Chondrocyte (in vitro differentiated cells): ENCODE results near the gene NCOA1. TPM values are rescaled to one million over a fixed set of nuclear protein-coding genes. Genes with fewer than 3 reads are reported as not detected.
A peak's percentile ranks its signal among the peaks of the same experiment; 100 is the strongest.

Experiments
- DNase-seq: peaks from one replicate; pipeline ENCODE4 v3.0.0; 2021; ENCODE audit warnings: mixed read lengths, low spot score
- H3K27ac Mint-ChIP-seq: one replicate; pipeline ENCODE4 v1.8.0; 2021; ENCODE audit warnings: mild to moderate bottlenecking, moderate library complexity, mixed read lengths; ENCODE audit not compliant: unreplicated experiment
- H3K27me3 Mint-ChIP-seq: 2 replicates; pipeline ENCODE4 v1.8.0; 2021; ENCODE audit warnings: low read depth, mixed read lengths
- H3K36me3 Mint-ChIP-seq: 2 replicates; pipeline ENCODE4 v1.8.0; 2021; ENCODE audit warnings: low read depth, mixed read lengths
- H3K4me1 Mint-ChIP-seq: 2 replicates; pipeline ENCODE4 v1.8.0; 2021; ENCODE audit warnings: low read depth, mild to moderate bottlenecking, mixed read lengths
- H3K4me3 Mint-ChIP-seq: one replicate; pipeline ENCODE4 v1.8.0; 2021; ENCODE audit warnings: mild to moderate bottlenecking, moderate library complexity, mixed read lengths; ENCODE audit not compliant: unreplicated experiment
- H3K9me3 Mint-ChIP-seq: 2 replicates; pipeline ENCODE4 v1.8.0; 2021; ENCODE audit warnings: low read depth, mixed read lengths
- CTCF ChIP-seq: fragments of 200-600 bp; sonication (generic); IDR thresholded peaks from 2 replicates; pipeline ENCODE4 v1.5.0; 2021; ENCODE audit warnings: antibody characterized with exemption, mild to moderate bottlenecking, moderate library complexity
- total RNA-seq: library from RNA; stranded (reverse); gene quantifications from 3 replicates; pipeline ENCODE4 v1.2.1, GENCODE V29; 2021

The NCOA1 gene
- total RNA-seq, 1 donor from 2014 or later = 20.3 TPM

GRCh38 chr2:24613154-24613814 lies 122.2 kb downstream of the NCOA1 start:
- H3K9me3 Mint-ChIP-seq = peaks cover 24% of the 10 kb centered on the region
- peaks cover 9% of the 10 kb centered on the region for H3K36me3 Mint-ChIP-seq
- no peak overlapping the region for H3K27ac Mint-ChIP-seq
- H3K4me1 Mint-ChIP-seq = peaks cover 9% of the 10 kb centered on the region
- no peaks in the 10 kb centered on the region for H3K27me3 Mint-ChIP-seq
- TF ChIP-seq CTCF = peak; percentile 32
- no peak for DNase-seq
- no peak overlapping the region for H3K4me3 Mint-ChIP-seq

- Mint-ChIP-seq H3K4me1 (peaks cover 6% of the 10 kb centered on the region), H3K4me3 (no peak overlapping the region), H3K27ac (no peak overlapping the region), H3K9me3 (peaks cover 16% of the 10 kb centered on the region), H3K36me3 (peaks cover 7% of the 10 kb centered on the region), H3K27me3 (no peaks in the 10 kb centered on the region)
- DNase-seq = no peak
- no peak for TF ChIP-seq CTCF
These were observed 125.6 kb downstream of the NCOA1 start for GRCh38 chr2:24616616-24617015.

GRCh38 chr2:24617424-24617823 lies 126.4 kb downstream of the NCOA1 start:
- H3K4me3 Mint-ChIP-seq = no peak overlapping the region
- DNase-seq = no peak

GRCh38 chr2:24618144-24618543 lies 127.1 kb downstream of the NCOA1 start:
- H3K9me3 Mint-ChIP-seq = peaks cover under 1% of the 10 kb centered on the region
- peaks cover under 1% of the 10 kb centered on the region for H3K36me3 Mint-ChIP-seq
- DNase-seq = no peak
- H3K27me3 Mint-ChIP-seq = no peaks in the 10 kb centered on the region
- no peak for TF ChIP-seq CTCF
- no peak overlapping the region for H3K4me3 Mint-ChIP-seq
- H3K4me1 Mint-ChIP-seq = peaks cover 6% of the 10 kb centered on the region
- H3K27ac Mint-ChIP-seq = no peak overlapping the region

More at GRCh38 chr2:24617424-24617823, 126.4 kb downstream of the NCOA1 start:
- H3K9me3 Mint-ChIP-seq = peaks cover 8% of the 10 kb centered on the region
- peaks cover 3% of the 10 kb centered on the region for H3K36me3 Mint-ChIP-seq
- no peak for TF ChIP-seq CTCF
- H3K27ac Mint-ChIP-seq = no peak overlapping the region
- H3K27me3 Mint-ChIP-seq = no peaks in the 10 kb centered on the region
- peaks cover 6% of the 10 kb centered on the region for H3K4me1 Mint-ChIP-seq

- Mint-ChIP-seq H3K4me1 (peaks cover 6% of the 10 kb centered on the region), H3K4me3 (no peak overlapping the region), H3K27me3 (no peaks in the 10 kb centered on the region), H3K27ac (no peak overlapping the region), H3K36me3 (no peaks in the 10 kb centered on the region), H3K9me3 (no peaks in the 10 kb centered on the region)
- no peak for TF ChIP-seq CTCF
- no peak for DNase-seq
These were observed 127.6 kb downstream of the NCOA1 start for GRCh38 chr2:24618680-24619079.
